HL-60 (cell line): ENCODE results near the gene SLC3A2.

Experiments
- POLR2AphosphoS5 ChIP-seq: IDR thresholded peaks from 2 replicates; pipeline ENCODE4 v1.6.1; 2012; ENCODE audit warnings: low read depth
- TF ChIP-seq, protein P1 (sequence below): IDR thresholded peaks from one replicate; pipeline ENCODE4 v1.5.1; 2011; ENCODE audit warnings: low read length, control low read depth, inconsistent platforms; ENCODE audit not compliant: insufficient read depth
- TF ChIP-seq, protein P2 (sequence below): IDR thresholded peaks from 2 replicates; pipeline ENCODE4 v1.6.1; 2012; ENCODE audit warnings: low read depth; ENCODE audit not compliant: insufficient replicate concordance

DNA sequence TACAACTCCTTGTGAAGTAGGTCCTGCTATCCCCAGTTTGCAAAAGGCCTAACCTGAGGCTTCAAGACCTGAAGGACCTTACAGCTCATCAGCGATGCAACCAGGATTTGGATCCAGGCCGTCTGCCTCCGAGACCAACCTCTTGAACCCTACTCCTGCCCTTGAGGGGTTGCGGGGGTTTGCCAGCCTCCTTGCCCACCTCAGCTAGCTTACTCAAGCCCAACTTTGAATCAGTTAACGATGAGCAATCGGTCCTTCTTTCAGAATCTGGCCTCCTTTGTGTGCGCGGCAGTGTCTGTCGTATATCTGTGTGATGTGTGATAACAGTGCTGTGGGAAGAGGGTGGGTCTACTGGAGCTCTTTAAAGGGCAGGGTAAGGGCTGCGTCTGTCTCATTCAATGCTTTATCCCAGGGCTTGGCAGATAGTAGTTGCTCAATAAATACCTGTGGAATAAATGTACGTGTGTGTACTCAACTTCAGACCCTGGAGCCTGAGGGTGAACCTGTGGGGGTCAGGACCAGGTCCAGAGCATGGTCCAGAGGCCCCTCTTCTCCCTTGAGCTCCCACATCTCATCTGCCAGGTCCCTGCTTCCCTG is 37.3 kb downstream of the SLC3A2 start:
- TF ChIP-seq, protein P1, sequence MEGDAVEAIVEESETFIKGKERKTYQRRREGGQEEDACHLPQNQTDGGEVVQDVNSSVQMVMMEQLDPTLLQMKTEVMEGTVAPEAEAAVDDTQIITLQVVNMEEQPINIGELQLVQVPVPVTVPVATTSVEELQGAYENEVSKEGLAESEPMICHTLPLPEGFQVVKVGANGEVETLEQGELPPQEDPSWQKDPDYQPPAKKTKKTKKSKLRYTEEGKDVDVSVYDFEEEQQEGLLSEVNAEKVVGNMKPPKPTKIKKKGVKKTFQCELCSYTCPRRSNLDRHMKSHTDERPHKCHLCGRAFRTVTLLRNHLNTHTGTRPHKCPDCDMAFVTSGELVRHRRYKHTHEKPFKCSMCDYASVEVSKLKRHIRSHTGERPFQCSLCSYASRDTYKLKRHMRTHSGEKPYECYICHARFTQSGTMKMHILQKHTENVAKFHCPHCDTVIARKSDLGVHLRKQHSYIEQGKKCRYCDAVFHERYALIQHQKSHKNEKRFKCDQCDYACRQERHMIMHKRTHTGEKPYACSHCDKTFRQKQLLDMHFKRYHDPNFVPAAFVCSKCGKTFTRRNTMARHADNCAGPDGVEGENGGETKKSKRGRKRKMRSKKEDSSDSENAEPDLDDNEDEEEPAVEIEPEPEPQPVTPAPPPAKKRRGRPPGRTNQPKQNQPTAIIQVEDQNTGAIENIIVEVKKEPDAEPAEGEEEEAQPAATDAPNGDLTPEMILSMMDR, result no peak
- TF ChIP-seq POLR2AphosphoS5, result no peak
- TF ChIP-seq, protein P2, sequence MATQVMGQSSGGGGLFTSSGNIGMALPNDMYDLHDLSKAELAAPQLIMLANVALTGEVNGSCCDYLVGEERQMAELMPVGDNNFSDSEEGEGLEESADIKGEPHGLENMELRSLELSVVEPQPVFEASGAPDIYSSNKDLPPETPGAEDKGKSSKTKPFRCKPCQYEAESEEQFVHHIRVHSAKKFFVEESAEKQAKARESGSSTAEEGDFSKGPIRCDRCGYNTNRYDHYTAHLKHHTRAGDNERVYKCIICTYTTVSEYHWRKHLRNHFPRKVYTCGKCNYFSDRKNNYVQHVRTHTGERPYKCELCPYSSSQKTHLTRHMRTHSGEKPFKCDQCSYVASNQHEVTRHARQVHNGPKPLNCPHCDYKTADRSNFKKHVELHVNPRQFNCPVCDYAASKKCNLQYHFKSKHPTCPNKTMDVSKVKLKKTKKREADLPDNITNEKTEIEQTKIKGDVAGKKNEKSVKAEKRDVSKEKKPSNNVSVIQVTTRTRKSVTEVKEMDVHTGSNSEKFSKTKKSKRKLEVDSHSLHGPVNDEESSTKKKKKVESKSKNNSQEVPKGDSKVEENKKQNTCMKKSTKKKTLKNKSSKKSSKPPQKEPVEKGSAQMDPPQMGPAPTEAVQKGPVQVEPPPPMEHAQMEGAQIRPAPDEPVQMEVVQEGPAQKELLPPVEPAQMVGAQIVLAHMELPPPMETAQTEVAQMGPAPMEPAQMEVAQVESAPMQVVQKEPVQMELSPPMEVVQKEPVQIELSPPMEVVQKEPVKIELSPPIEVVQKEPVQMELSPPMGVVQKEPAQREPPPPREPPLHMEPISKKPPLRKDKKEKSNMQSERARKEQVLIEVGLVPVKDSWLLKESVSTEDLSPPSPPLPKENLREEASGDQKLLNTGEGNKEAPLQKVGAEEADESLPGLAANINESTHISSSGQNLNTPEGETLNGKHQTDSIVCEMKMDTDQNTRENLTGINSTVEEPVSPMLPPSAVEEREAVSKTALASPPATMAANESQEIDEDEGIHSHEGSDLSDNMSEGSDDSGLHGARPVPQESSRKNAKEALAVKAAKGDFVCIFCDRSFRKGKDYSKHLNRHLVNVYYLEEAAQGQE, result no peak
